IMR-90 (cell line): ENCODE data around the gene RNU1-4.
"Not testable (repeated sequence)": the region's sequence is repeated elsewhere in the genome, so short reads cannot be mapped to it uniquely, and the experiment has no call there.

Source experiments
- BHLHE40 ChIP-seq: fragments of 150-350 bp; IDR thresholded peaks from 2 replicates; pipeline ENCODE4 v1.6.1; 2016; ENCODE audit warnings: mild to moderate bottlenecking, low read depth, low read length
- CEBPB ChIP-seq: IDR thresholded peaks from 2 replicates; pipeline ENCODE4 v1.6.1; 2012; ENCODE audit warnings: low read depth, low read length, improper control_type of control experiment
- CHD1 ChIP-seq: IDR thresholded peaks from 2 replicates; pipeline ENCODE4 v1.6.1; 2012; ENCODE audit warnings: low read depth, low read length, improper control_type of control experiment
- MAFK ChIP-seq: IDR thresholded peaks from 2 replicates; pipeline ENCODE4 v1.6.1; 2012; ENCODE audit warnings: low read depth, low read length, improper control_type of control experiment
- MAZ ChIP-seq: IDR thresholded peaks from 2 replicates; pipeline ENCODE4 v1.6.1; 2012; ENCODE audit warnings: low read depth, mild to moderate bottlenecking, low read length, improper control_type of control experiment, moderate library complexity, borderline replicate concordance
- POLR2A ChIP-seq: IDR thresholded peaks from 2 replicates; pipeline ENCODE4 v1.6.1; 2012; ENCODE audit warnings: mild to moderate bottlenecking, low read depth, low read length
- RCOR1 ChIP-seq: IDR thresholded peaks from 2 replicates; pipeline ENCODE4 v1.6.1; 2012; ENCODE audit warnings: mild to moderate bottlenecking, low read length, improper control_type of control experiment; ENCODE audit not compliant: insufficient replicate concordance
- RFX5 ChIP-seq: IDR thresholded peaks from 2 replicates; pipeline ENCODE4 v1.8.0; 2012; ENCODE audit warnings: low read depth, mild to moderate bottlenecking, low read length, moderate library complexity
- SMC3 ChIP-seq: fragments of 150-350 bp; IDR thresholded peaks from 2 replicates; pipeline ENCODE4 v1.6.1; 2016; ENCODE audit warnings: low read depth, mild to moderate bottlenecking, antibody characterized with exemption, low read length, moderate library complexity
- USF2 ChIP-seq: fragments of 150-350 bp; IDR thresholded peaks from 2 replicates; pipeline ENCODE4 v1.6.1; 2017; ENCODE audit warnings: mild to moderate bottlenecking, antibody characterized with exemption, low read length, low read depth
- TF ChIP-seq, protein P1 (sequence below): conservative IDR thresholded peaks from 2 replicates; pipeline ENCODE4 v1.5.1; 2012; ENCODE audit warnings: mild to moderate bottlenecking, low read depth, low read length, improper control_type of control experiment

- TF ChIP-seq, protein P1, sequence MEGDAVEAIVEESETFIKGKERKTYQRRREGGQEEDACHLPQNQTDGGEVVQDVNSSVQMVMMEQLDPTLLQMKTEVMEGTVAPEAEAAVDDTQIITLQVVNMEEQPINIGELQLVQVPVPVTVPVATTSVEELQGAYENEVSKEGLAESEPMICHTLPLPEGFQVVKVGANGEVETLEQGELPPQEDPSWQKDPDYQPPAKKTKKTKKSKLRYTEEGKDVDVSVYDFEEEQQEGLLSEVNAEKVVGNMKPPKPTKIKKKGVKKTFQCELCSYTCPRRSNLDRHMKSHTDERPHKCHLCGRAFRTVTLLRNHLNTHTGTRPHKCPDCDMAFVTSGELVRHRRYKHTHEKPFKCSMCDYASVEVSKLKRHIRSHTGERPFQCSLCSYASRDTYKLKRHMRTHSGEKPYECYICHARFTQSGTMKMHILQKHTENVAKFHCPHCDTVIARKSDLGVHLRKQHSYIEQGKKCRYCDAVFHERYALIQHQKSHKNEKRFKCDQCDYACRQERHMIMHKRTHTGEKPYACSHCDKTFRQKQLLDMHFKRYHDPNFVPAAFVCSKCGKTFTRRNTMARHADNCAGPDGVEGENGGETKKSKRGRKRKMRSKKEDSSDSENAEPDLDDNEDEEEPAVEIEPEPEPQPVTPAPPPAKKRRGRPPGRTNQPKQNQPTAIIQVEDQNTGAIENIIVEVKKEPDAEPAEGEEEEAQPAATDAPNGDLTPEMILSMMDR, result not testable (repeated sequence)
- not testable (repeated sequence) for TF ChIP-seq CEBPB, RCOR1, BHLHE40, SMC3, POLR2A, MAZ, USF2, MAFK, RFX5, CHD1
These were observed 46.9 kb downstream of the RNU1-4 start for GRCh38 chr1:16787175-16787574.
